ENCODE measurements around the gene UBE4A.

Gene UBE4A

GRCh38 chr11:118427707-118428106 lies 68.3 kb downstream of the UBE4A start:
- no peaks in the 10 kb centered on the region for H3K9me3 Mint-ChIP-seq
- H3K27ac Mint-ChIP-seq, result no peak overlapping the region
- no peak for DNase-seq (ENCODE audit: low spot score)
- no peaks in the 10 kb centered on the region for H3K4me1 Mint-ChIP-seq (ENCODE audit: low read depth)
- H3K36me3 Mint-ChIP-seq (ENCODE audit: low read depth), result no peaks in the 10 kb centered on the region
- H3K4me3 Mint-ChIP-seq, result no peak overlapping the region
- H3K27me3 Mint-ChIP-seq (ENCODE audit: low read depth), result peaks cover 13% of the 10 kb centered on the region

DNA sequence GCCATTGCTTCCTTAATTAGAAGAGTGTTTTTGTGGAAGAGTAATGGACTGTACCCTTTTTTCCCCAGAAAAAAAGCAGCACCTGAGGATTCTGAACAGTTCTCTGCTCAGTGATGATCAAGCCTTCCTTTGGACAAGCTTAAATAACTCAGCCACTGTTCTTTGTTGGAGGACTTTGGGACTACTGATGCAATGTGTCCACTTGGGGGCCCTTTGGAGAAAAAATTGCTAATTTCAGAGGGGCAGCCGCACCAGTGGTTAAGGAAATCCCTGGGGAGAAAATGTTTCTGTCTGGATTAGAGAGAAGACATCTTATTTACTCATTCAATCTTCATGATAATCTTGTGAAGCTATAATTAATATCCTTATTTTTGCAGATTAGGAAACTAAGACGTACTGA lies 71.6 kb downstream of the UBE4A start:
- Mint-ChIP-seq H3K27me3 (ENCODE audit: low read depth) (peaks cover 13% of the 10 kb centered on the region), H3K4me1 (ENCODE audit: low read depth) (peaks cover 17% of the 10 kb centered on the region), H3K9me3 (no peaks in the 10 kb centered on the region), H3K27ac (no peak overlapping the region), H3K36me3 (ENCODE audit: low read depth) (no peaks in the 10 kb centered on the region), H3K4me3 (no peak overlapping the region)
- DNase-seq (ENCODE audit: low spot score), result no peak

DNA sequence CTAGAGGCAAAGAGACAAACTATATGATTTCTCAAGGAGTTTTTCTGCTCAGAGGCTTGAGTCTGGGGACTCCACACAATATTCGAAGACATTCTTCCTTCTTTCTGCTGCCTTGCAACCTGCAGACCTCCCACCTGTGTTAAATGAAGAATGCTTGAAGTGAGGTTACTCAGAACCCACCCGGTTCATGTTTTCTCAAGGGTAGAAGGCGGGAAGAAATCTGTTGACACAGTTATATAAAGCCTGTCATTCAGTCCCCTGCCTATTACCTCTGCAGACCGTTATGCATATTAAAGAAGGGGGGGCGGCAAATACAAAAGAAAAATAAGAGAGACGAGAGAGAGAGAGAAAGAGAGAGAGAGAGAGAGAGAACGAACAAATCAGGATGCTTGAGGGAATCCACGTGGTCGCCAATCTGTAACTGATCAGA lies 74.7 kb downstream of the UBE4A start:
- peak overlapping the region; percentile 94 for H3K4me3 Mint-ChIP-seq
- peak overlapping the region; percentile 87 for H3K27ac Mint-ChIP-seq

GRCh38 chr11:118434553-118435289 lies 75.3 kb downstream of the UBE4A start:
- peak overlapping the region; percentile 94 for H3K4me3 Mint-ChIP-seq
- peaks cover 10% of the 10 kb centered on the region for H3K36me3 Mint-ChIP-seq (ENCODE audit: low read depth)
- peak overlapping the region; percentile 87 for H3K27ac Mint-ChIP-seq
- H3K9me3 Mint-ChIP-seq, result no peaks in the 10 kb centered on the region
- DNase-seq (ENCODE audit: low spot score), result peak; percentile 48
- H3K27me3 Mint-ChIP-seq (ENCODE audit: low read depth), result peaks cover 5% of the 10 kb centered on the region
- H3K4me1 Mint-ChIP-seq (ENCODE audit: low read depth), result peaks cover 30% of the 10 kb centered on the region

More for the DNA sequence above, 74.7 kb downstream of the UBE4A start:
- Mint-ChIP-seq H3K9me3 (no peaks in the 10 kb centered on the region), H3K27me3 (ENCODE audit: low read depth) (peaks cover 7% of the 10 kb centered on the region), H3K36me3 (ENCODE audit: low read depth) (peaks cover 4% of the 10 kb centered on the region), H3K4me1 (ENCODE audit: low read depth) (peaks cover 25% of the 10 kb centered on the region)
- no peak for DNase-seq (ENCODE audit: low spot score)

GRCh38 chr11:118435290-118435892 lies 76.0 kb downstream of the UBE4A start:
- Mint-ChIP-seq H3K36me3 (ENCODE audit: low read depth) (peaks cover 15% of the 10 kb centered on the region), H3K4me1 (ENCODE audit: low read depth) (peaks cover 37% of the 10 kb centered on the region), H3K27me3 (ENCODE audit: low read depth) (peaks cover 5% of the 10 kb centered on the region), H3K9me3 (no peaks in the 10 kb centered on the region), H3K27ac (peak overlapping the region; percentile 87), H3K4me3 (peak overlapping the region; percentile 94)
- DNase-seq (ENCODE audit: low spot score), result peak; percentile 62

DNA sequence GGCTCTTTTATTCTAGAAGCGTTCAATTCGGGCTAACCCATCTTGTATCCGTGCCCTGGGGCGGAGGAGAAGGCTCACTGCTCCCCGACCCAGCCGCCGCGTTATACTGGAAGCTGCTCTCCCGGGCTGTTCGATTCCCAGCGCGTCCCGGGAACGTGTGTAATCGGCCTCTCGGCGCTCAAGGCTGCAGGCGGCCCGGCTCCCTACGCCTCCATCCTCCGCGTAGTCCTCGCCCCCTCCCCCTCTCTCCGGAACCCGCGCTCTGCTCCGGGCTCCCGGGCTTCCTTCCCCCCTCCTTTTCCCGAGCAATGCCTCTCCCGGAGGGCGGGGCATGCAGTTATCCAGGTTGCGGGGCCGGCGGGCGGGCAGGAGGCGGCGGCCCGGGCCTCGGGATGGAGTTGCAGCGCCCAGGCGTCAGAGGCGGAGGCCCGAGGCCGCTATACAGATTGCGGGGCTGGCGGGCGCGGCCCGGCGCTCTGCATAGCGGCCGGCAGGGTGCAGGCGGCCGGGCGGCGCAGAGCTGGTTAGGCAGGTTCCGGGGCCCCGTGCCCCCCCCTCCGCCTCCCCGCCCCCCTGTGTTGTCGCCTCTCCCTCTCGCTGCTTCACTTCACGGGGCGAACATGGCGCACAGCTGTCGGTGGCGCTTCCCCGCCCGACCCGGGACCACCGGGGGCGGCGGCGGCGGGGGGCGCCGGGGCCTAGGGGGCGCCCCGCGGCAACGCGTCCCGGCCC lies 76.7 kb downstream of the UBE4A start, which contains the start of gene KMT2A:
Gene KMT2A, plus strand, starts transcription at position 600 of the 732 bp plus-strand sequence. Its CDS starts 21 bp downstream, at position 621.
- peaks cover 5% of the 10 kb centered on the region for H3K27me3 Mint-ChIP-seq (ENCODE audit: low read depth)
- peaks cover 41% of the 10 kb centered on the region for H3K4me1 Mint-ChIP-seq (ENCODE audit: low read depth)
- DNase-seq (ENCODE audit: low spot score), result peak; percentile 96
- H3K27ac Mint-ChIP-seq, result peak within 1 kb of the TSS; percentile 90
- no peaks in the 10 kb centered on the region for H3K9me3 Mint-ChIP-seq
- peak within 1 kb of the TSS; percentile 94 for H3K4me3 Mint-ChIP-seq
- H3K36me3 Mint-ChIP-seq (ENCODE audit: low read depth), result peaks cover 19% of the 10 kb centered on the region

- peak overlapping the region; percentile 87 for H3K4me3 Mint-ChIP-seq
- no peak for DNase-seq (ENCODE audit: low spot score)
- peaks cover 23% of the 10 kb centered on the region for H3K36me3 Mint-ChIP-seq (ENCODE audit: low read depth)
- H3K27me3 Mint-ChIP-seq (ENCODE audit: low read depth), result peaks cover 2% of the 10 kb centered on the region
- peak overlapping the region; percentile 90 for H3K27ac Mint-ChIP-seq
- peaks cover 45% of the 10 kb centered on the region for H3K4me1 Mint-ChIP-seq (ENCODE audit: low read depth)
- H3K9me3 Mint-ChIP-seq, result no peaks in the 10 kb centered on the region
These were observed 77.3 kb downstream of the UBE4A start for GRCh38 chr11:118436639-118437207.

GRCh38 chr11:118437208-118438125 lies 78.1 kb downstream of the UBE4A start:
- H3K4me3 Mint-ChIP-seq, result peak overlapping the region; percentile 87
- no peaks in the 10 kb centered on the region for H3K27me3 Mint-ChIP-seq (ENCODE audit: low read depth)
- peaks cover 30% of the 10 kb centered on the region for H3K36me3 Mint-ChIP-seq (ENCODE audit: low read depth)
- no peaks in the 10 kb centered on the region for H3K9me3 Mint-ChIP-seq
- peaks cover 52% of the 10 kb centered on the region for H3K4me1 Mint-ChIP-seq (ENCODE audit: low read depth)
- peak overlapping the region; percentile 90 for H3K27ac Mint-ChIP-seq
- peak; percentile 33 for DNase-seq (ENCODE audit: low spot score)

DNA sequence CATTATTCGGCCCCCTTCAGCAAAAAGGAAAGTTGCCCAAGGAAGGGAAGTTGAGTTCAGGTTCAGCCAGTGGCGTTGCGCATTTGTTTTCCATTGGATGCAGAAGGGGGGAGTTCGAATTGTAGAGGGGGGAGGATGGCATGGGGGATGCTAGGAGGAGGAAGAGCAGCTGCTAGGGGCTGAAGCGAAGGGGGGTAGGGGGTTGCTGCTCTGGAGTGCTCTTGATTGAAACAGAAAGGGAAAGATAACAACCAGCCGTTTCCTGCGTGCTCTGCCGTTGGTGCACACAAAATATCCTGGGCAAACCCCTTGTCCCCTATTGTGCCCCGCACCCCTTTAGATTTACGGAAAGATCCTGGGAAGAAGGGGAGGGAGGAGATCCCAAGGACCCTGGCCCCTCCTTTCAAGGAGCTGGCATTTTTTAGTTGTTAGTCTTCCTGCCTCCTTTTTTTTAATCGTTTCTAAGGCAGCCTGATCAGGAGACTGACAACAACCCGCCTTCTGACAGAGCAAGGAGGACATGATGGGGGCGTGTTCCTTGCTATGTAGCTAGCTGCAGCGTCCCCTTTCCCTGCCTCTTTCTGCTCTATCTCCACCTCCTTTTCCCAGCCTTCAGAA lies 79.0 kb downstream of the UBE4A start:
- Mint-ChIP-seq H3K4me1 (ENCODE audit: low read depth) (peaks cover 60% of the 10 kb centered on the region), H3K36me3 (ENCODE audit: low read depth) (peaks cover 30% of the 10 kb centered on the region), H3K4me3 (peak overlapping the region; percentile 87), H3K9me3 (no peaks in the 10 kb centered on the region), H3K27ac (peak overlapping the region; percentile 90), H3K27me3 (ENCODE audit: low read depth) (no peaks in the 10 kb centered on the region)
- DNase-seq (ENCODE audit: low spot score), result peak; percentile 50

- H3K36me3 Mint-ChIP-seq (ENCODE audit: low read depth), result peaks cover 39% of the 10 kb centered on the region
- no peak for DNase-seq (ENCODE audit: low spot score)
- H3K9me3 Mint-ChIP-seq, result no peaks in the 10 kb centered on the region
- H3K4me1 Mint-ChIP-seq (ENCODE audit: low read depth), result peaks cover 62% of the 10 kb centered on the region
- H3K4me3 Mint-ChIP-seq, result peak overlapping the region; percentile 87
- H3K27me3 Mint-ChIP-seq (ENCODE audit: low read depth), result no peaks in the 10 kb centered on the region
- H3K27ac Mint-ChIP-seq, result peak overlapping the region; percentile 45
These were observed 80.2 kb downstream of the UBE4A start for GRCh38 chr11:118439646-118440045.

GRCh38 chr11:118441770-118442275 lies 82.4 kb downstream of the UBE4A start:
- DNase-seq (ENCODE audit: low spot score), result no peak
- H3K27ac Mint-ChIP-seq, result peak overlapping the region; percentile 38
- peak overlapping the region; percentile 50 for H3K4me3 Mint-ChIP-seq
- peaks cover 55% of the 10 kb centered on the region for H3K36me3 Mint-ChIP-seq (ENCODE audit: low read depth)
- H3K9me3 Mint-ChIP-seq, result no peaks in the 10 kb centered on the region
- H3K4me1 Mint-ChIP-seq (ENCODE audit: low read depth), result peaks cover 68% of the 10 kb centered on the region
- no peaks in the 10 kb centered on the region for H3K27me3 Mint-ChIP-seq (ENCODE audit: low read depth)

GRCh38 chr11:118442301-118442700 lies 82.9 kb downstream of the UBE4A start:
- Mint-ChIP-seq H3K4me1 (ENCODE audit: low read depth) (peaks cover 73% of the 10 kb centered on the region), H3K27me3 (ENCODE audit: low read depth) (no peaks in the 10 kb centered on the region), H3K4me3 (peak overlapping the region; percentile 50), H3K27ac (peak overlapping the region; percentile 38), H3K36me3 (ENCODE audit: low read depth) (peaks cover 58% of the 10 kb centered on the region), H3K9me3 (no peaks in the 10 kb centered on the region)
- no peak for DNase-seq (ENCODE audit: low spot score)
